ENCODE measurements around the gene GART.

GART gene

DNA sequence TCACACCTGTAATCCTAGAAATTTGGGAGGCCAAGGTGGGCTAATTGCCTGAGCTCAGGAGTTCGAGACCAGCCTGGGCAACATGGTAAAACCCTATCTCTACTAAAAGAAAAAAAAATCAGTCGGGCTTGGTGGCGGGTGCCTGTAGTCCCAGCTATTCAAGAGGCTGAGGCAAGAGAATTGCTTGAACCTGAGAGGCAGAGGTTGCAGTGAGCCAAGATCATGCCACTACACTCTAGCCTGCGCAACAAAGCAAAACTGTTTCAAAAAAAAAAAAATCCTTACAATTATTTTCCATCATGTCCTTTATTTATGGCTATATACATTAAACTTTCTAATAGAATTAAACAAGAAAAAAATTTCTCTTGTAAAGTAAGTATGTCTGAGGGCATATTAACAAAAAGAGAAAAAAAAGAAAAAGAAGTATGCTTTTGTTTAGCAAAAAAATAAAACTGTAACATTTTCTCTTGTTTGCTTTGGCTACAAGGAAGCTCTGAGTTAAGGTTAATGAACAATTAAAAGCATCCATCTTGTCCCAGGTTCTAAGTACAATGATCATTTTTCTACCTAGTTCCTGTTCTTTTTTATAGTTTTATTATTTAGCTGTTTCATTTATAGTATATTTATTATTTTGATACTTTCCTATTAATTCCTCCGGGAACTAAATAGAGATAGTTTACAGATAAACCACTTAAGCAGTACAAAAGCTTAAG lies 80.2 kb downstream of the GART start:
- no peaks in the 10 kb centered on the region for H3K27me3 ChIP-seq (ENCODE audit: insufficient read depth, poor library complexity, severe bottlenecking)
- no peaks in the 10 kb centered on the region for H3K9me3 ChIP-seq (ENCODE audit: severe bottlenecking)
- H3K4me1 ChIP-seq (ENCODE audit: insufficient read depth, poor library complexity, severe bottlenecking): no peaks in the 10 kb centered on the region
- TF ChIP-seq CTCF (IDR thresholded peaks at IDR 0.05; ENCODE audit: poor library complexity, severe bottlenecking): no peak
- H3K27ac ChIP-seq (ENCODE audit: poor library complexity, severe bottlenecking): no peak overlapping the region
- no peak overlapping the region for H3K4me3 ChIP-seq (ENCODE audit: severe bottlenecking)
- peaks cover 57% of the 10 kb centered on the region for H3K36me3 ChIP-seq (ENCODE audit: low read depth)
- ATAC-seq (ENCODE audit: low read depth) (no peak), DNase-seq (ENCODE audit: low spot score) (no peak)

GRCh38 chr21:33458861-33459260 lies 83.1 kb downstream of the GART start:
- H3K4me3 ChIP-seq (ENCODE audit: severe bottlenecking): no peak overlapping the region
- DNase-seq (ENCODE audit: low spot score) (no peak), ATAC-seq (ENCODE audit: low read depth) (no peak)
- TF ChIP-seq CTCF (IDR thresholded peaks at IDR 0.05; ENCODE audit: poor library complexity, severe bottlenecking): no peak
- H3K27ac ChIP-seq (ENCODE audit: poor library complexity, severe bottlenecking): no peak overlapping the region
- H3K9me3 ChIP-seq (ENCODE audit: severe bottlenecking): no peaks in the 10 kb centered on the region
- H3K36me3 ChIP-seq (ENCODE audit: low read depth): peaks cover 65% of the 10 kb centered on the region
- no peaks in the 10 kb centered on the region for H3K4me1 ChIP-seq (ENCODE audit: insufficient read depth, poor library complexity, severe bottlenecking)
- no peaks in the 10 kb centered on the region for H3K27me3 ChIP-seq (ENCODE audit: insufficient read depth, poor library complexity, severe bottlenecking)

GRCh38 chr21:33455686-33456446 lies 86.1 kb downstream of the GART start:
- Histone ChIP-seq H3K9me3 (ENCODE audit: severe bottlenecking) (no peaks in the 10 kb centered on the region), H3K4me1 (ENCODE audit: insufficient read depth, poor library complexity, severe bottlenecking) (peaks cover 10% of the 10 kb centered on the region), H3K27ac (ENCODE audit: poor library complexity, severe bottlenecking) (no peak overlapping the region), H3K27me3 (ENCODE audit: insufficient read depth, poor library complexity, severe bottlenecking) (no peaks in the 10 kb centered on the region), H3K4me3 (ENCODE audit: severe bottlenecking) (no peak overlapping the region), H3K36me3 (ENCODE audit: low read depth) (peaks cover 57% of the 10 kb centered on the region)
- ATAC-seq (ENCODE audit: low read depth) (no peak), DNase-seq (ENCODE audit: low spot score) (no peak)
- TF ChIP-seq CTCF (IDR thresholded peaks at IDR 0.05; ENCODE audit: poor library complexity, severe bottlenecking): no peak
